NOMO-1 (cell line): ENCODE measurements around the gene SERPINI1.

Experiments used
- DNase-seq, 2 experiments: peaks; one replicate each; lab custom pipeline; 2025; ENCODE audit not compliant: unreplicated experiment in 2 of 2; lab: John Stamatoyannopoulos, UW

SERPINI1 gene

DNA sequence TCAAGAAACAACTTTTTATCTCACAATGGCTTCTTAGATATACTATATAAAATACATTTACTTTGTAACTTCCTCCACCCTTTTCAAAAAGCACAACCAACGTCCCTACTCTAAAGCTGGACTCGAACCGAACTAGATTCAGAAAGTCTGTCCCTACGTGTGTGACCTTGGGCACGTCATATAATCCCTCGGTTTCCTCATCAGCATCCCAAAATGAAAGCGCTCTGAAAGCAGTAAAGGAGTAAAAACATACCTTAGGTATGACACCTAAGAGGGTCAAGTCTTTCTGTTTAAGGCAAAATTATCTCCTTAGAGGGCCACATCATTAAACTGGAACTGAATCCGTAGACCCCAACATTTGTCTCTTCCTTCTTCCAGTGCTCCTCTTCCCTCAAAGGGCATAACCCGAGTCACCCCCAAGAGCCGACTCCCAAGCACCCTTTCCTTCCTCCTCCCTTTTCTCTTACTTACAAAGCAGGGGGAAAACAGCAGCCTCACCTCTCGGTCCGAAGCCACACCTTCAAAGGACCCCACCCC is 1.5 kb upstream of the SERPINI1 start:
- DNase-seq: peak in 1 of 2 experiments; percentile 74

DNA sequence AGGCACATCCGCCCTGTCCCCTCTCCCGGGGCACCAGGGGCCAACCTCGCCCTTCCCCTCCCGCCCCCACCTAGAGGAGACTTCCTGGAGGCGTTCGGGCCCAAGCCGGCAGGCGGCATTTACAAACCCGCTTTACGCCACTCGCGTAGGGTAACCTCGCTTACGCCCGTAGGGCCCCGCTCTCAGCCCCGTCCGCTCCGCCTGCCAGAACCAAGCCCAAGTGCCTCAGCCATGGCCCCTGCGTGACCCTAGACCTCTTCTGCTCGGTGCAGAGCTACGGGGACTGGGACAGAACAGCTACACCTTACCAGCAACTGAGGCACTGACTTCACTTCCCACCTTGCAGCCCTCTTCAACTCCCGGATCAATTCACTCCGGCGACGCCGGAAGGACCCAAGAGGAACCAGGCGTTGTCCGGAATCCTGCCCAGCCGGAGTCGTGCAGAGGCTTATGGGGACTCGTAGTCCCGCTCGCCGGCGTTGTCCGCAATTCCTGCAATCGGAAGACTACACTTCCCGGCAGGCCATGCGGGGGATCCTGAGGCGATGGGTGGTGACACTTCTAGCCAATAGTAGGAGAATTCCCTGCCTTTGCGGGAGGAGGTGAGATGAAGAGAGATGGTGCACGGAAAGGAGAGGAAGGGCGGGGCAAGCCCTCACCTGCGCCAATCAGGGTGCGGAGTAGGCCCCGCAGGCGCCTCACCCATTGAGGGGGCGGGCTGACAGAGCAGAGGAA is 856 bp upstream of the SERPINI1 start, which contains the start of gene PDCD10:
TSS of gene PDCD10 (minus strand) at position 395 of the 735 bp plus-strand sequence. CDS start 14,735 bp downstream, outside the sequence.
- peak; percentile 100 for DNase-seq

- DNase-seq: no peak
Observed at GRCh38 chr3:167736264-167736787, 805 bp downstream of the SERPINI1 start.

- no peak for DNase-seq
Observed at GRCh38 chr3:167736997-167737396, 1.5 kb downstream of the SERPINI1 start.

DNA sequence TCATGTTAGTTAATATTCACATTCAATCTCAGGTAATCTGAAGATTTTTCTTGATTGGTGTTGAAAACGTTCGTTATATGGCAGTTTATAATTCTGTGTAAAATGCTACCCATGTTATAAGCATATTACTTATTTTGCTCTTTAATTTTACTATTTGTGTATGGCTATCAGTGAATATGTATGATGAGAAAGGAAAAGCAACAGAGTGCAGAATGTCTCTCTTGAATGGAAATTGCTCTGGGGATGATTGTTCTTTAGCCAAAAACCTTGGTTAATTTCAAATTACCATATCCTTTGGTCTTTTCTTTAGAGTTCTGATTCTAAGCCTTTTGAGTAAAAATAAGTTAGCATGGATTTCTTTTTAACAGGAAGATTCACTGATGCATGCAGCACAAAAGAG is 2.5 kb downstream of the SERPINI1 start:
- no peak for DNase-seq

DNA sequence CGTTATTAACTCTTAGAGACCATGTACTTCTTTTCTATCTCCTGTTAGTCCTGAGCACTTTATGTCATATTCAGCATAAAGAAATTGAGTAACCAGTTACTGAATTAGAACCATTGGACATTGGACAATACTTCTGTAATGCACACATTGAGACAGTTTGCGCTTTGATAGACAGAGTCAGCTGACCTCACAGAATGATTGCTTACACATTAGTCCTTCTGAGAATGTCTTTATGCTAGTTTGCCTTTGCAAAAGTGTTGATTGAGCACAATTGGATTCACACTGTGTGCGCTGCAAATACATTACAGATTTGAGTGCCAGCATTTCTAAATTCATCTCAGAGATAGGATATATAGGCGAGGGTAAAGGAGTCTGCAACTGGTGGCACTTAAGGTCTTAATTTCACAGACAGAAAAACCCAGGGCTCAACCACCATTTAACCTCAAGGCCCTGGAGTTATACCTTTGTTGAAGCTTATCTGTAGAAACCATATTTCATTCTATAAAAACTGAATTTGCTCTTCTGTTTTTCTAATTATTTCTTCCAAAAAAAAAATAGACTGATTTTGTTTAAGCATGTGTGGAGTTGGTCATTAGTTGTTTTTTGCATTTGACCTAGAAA is 3.8 kb downstream of the SERPINI1 start:
- no peak for DNase-seq

DNA sequence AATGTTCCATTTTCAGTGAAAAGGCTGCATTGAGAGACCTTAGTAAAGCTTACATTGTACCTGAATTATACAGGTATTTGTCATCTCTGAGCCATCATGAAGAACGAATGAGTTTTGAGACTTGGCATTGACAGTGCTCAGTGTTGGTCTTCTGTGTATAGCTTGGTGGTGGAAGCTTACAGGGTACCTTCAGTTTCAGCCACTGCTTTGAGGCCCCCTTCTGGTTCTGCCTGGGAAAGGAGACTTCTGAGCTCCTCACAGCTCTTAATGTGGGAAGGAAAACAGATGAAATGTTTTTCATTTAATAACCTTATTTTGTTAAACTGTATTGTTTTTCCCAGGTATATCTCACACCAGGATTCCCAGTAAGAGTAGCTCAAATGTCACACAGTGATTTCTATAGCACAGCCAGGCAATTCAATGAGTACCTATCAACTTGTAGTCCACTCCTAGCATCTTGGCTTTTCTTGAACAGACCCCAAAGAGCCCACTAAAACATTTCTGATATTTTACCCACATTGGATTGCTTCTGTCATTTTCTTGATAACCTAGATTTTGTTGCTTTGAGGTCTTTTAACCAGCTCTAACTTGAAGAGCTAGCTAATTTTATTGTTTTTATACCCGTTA is 5.6 kb downstream of the SERPINI1 start:
- peak; percentile 12 to 48 for DNase-seq

GRCh38 chr3:167742338-167742737 is 6.8 kb downstream of the SERPINI1 start:
- no peak for DNase-seq

DNA sequence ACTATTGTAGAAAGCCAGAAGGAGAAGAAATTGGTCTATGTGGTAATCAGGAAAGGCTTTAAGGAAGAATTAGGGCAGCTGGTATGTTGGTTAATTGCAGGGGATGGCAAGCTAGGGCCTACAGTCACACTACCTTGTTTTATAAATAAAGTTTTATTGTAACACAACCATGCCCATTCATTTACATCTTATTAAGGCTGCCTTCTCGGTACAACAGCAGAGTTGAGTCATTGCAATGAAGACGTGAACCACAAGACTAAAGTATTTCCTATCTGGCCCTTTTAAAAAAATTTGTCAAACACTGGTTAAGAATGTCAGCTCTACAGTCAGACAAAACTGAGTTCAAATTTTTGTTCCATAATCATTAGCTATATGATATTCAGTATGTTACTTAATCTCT is 8.3 kb downstream of the SERPINI1 start:
- no peak for DNase-seq

GRCh38 chr3:167749209-167749608 is 13.7 kb downstream of the SERPINI1 start:
- DNase-seq: no peak

GRCh38 chr3:167749728-167750127 is 14.2 kb downstream of the SERPINI1 start:
- DNase-seq: no peak

DNA sequence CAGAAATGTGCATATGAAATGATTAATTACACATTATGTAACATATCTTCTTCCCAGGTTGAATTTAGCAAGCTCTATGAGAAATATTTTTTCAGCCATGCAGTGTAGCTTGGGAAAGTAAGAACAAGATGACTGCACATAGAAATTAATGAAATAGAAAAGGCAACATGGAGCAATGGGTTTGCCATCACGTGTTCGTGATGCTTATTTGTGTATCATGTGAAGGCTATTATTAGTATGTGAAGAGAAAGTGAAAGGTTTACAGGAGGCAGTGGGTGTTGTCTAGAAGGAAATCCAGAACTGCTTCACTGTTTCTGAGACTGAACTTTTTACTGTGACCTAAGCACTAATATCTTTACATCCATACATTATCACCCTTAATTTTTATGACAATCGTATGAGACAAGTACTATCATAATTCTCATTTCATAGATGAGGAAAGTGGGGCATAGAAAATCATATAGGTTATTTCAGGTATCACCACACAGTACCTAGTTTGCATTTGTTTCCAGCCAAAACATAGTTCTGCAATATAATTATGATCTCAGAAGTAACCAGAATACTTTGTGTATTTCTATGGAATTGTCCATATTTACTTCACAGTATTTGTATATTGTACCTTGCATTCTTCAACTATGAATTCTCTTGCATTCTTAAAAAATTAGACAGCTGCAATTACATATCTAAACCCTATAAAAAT is 14.9 kb downstream of the SERPINI1 start:
- DNase-seq: peak; percentile 31 to 85

GRCh38 chr3:167754049-167754448 is 18.5 kb downstream of the SERPINI1 start:
- DNase-seq: peak in 1 of 2 experiments; percentile 50

DNA sequence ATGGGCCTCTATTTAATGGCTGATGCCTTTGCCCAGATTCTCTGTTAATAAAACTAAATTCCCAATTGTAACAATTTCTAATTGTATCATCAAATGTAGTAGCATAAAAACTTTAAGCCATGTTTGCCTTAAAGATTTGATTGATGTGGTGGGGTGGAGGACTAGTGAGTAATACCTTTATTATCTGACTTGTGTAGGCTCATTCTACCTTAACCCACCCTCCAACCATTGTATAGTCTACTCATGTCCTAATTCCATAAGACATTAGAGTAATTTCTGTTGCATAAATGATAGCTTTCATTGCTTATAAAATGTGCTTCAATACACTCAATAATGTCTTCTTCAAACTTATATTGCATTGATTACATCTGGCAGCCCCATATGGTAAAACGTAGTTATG is 25.8 kb downstream of the SERPINI1 start:
- DNase-seq: no peak

GRCh38 chr3:167762296-167762695 is 26.8 kb downstream of the SERPINI1 start:
- peak in 1 of 2 experiments; percentile 31 for DNase-seq

GRCh38 chr3:167772992-167773391 is 37.5 kb downstream of the SERPINI1 start:
- DNase-seq: no peak

DNA sequence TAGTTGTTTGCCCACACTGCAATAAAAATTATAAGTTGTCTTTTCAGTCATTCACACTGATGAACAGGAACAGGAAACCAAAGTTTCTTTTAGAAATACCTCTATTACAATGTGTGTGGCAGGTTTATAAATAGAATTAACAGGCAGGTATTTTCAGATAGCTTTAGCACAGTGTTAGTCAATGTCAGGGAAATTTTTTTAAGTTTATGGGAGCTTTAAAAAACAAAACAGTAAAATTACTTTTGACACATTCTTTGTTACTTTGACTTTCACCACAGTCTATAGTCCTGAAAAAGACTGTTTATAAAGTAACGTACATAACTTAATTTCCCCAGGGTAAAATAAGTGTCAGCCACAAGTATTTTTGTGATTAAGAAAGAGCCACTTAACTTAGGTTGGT is 38.1 kb downstream of the SERPINI1 start:
- DNase-seq: no peak

GRCh38 chr3:167776066-167776685 is 40.7 kb downstream of the SERPINI1 start:
- DNase-seq: no peak

- no peak for DNase-seq
Observed at GRCh38 chr3:167777356-167777755, 41.8 kb downstream of the SERPINI1 start.

DNA sequence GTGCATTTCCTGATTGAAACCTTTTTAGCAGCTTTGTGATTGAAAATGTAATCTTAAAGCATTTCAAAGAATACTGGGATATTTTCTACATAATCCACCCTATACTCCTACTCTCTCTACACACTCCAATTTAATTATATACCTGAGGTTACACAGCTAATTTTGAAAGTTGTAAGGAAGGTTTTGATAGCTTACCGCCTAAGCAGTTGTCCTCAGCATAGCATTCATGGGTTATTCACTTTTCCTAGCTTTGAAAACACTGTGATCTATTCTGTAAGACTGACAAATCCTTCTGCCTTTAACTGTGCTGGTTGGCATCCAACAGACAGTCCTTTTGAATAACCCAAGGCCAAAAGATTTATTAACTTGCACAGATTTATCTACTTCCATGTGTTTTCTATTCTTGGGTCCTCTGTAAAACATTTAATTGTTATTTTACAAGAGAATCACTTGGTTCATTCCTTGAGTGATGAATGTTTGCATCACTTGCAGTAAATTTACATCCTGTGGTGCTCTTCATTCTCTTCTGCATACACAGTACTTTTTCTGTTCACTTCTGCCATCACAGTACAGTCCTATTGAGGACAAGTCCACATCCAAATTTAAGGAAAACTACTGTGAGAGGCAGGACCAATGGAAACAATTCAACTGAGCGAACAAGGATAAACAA is 44.8 kb downstream of the SERPINI1 start:
- DNase-seq: no peak
